GM21528 (cell line): ENCODE measurements around the gene URB2.
"Not testable (repeated sequence)": the region's sequence is repeated elsewhere in the genome, so short reads cannot be mapped to it uniquely, and the experiment has no call there.

Experiments used
- ATAC-seq: cut with Tn5 transposase; IDR thresholded peaks from one replicate; pipeline ENCODE4 v1.9.1; 2021; ENCODE audit warnings: mild to moderate bottlenecking, moderate library complexity; ENCODE audit not compliant: unreplicated experiment, low FRiP score

URB2 gene

GRCh38 chr1:229608590-229608989 lies 17.5 kb upstream of the URB2 start:
- no peak for ATAC-seq

GRCh38 chr1:229613938-229614337 lies 12.1 kb upstream of the URB2 start:
- no peak for ATAC-seq

GRCh38 chr1:229614701-229615100 lies 11.3 kb upstream of the URB2 start:
- ATAC-seq = no peak

- no peak for ATAC-seq
Observed at GRCh38 chr1:229617351-229618100, 8.5 kb upstream of the URB2 start.

- ATAC-seq = no peak
Observed at GRCh38 chr1:229619002-229619401, 7.0 kb upstream of the URB2 start.

- no peak for ATAC-seq
Observed at GRCh38 chr1:229619614-229620013, 6.4 kb upstream of the URB2 start.

- ATAC-seq = no peak
Observed at GRCh38 chr1:229620876-229621275, 5.2 kb upstream of the URB2 start.

GRCh38 chr1:229621663-229622062 lies 4.4 kb upstream of the URB2 start:
- ATAC-seq = no peak

- ATAC-seq = not testable (repeated sequence)
Observed at GRCh38 chr1:229622641-229623120, 3.4 kb upstream of the URB2 start.

GRCh38 chr1:229623225-229623624 lies 2.8 kb upstream of the URB2 start:
- ATAC-seq = no peak

- no peak for ATAC-seq
Observed at GRCh38 chr1:229623838-229624237, 2.2 kb upstream of the URB2 start.

- no peak for ATAC-seq
Observed at GRCh38 chr1:229624521-229625070, 1.5 kb upstream of the URB2 start.

- ATAC-seq = peak; percentile 49
Observed at GRCh38 chr1:229625071-229625914, 754 bp upstream of the URB2 start.

GRCh38 chr1:229627003-229627402 lies 956 bp downstream of the URB2 start:
- ATAC-seq = no peak

- ATAC-seq = no peak
Observed at GRCh38 chr1:229629261-229629660, 3.2 kb downstream of the URB2 start.

GRCh38 chr1:229631148-229631547 lies 5.1 kb downstream of the URB2 start:
- no peak for ATAC-seq

- no peak for ATAC-seq
Observed at GRCh38 chr1:229631966-229632365, 5.9 kb downstream of the URB2 start.

- no peak for ATAC-seq
Observed at GRCh38 chr1:229636042-229636441, 10.0 kb downstream of the URB2 start.

GRCh38 chr1:229637746-229638145 lies 11.7 kb downstream of the URB2 start:
- ATAC-seq = no peak

GRCh38 chr1:229640455-229640854 lies 14.4 kb downstream of the URB2 start:
- ATAC-seq = no peak

GRCh38 chr1:229641306-229641705 lies 15.3 kb downstream of the URB2 start:
- no peak for ATAC-seq
